ENCODE data around the gene RPS6KC1.

- TF ChIP-seq CTCF (conservative IDR thresholded peaks at IDR 0.05; ENCODE audit: low read length) (no peak), EZH2phosphoT487 (IDR thresholded peaks at IDR 0.05; ENCODE audit: borderline replicate concordance, low read depth, low read length) (no peak)
Observed at GRCh38 chr1:213095467-213095866, 44.4 kb downstream of the RPS6KC1 start.
